ENCODE data around the gene TBX10. TPM values are rescaled to one million over a fixed set of nuclear protein-coding genes. Genes with fewer than 3 reads are reported as not detected.
A peak's percentile ranks its signal among the peaks of the same experiment; 100 is the strongest.

The TBX10 gene
- total RNA-seq, 4 donors from 2014 or later, result not detected

DNA sequence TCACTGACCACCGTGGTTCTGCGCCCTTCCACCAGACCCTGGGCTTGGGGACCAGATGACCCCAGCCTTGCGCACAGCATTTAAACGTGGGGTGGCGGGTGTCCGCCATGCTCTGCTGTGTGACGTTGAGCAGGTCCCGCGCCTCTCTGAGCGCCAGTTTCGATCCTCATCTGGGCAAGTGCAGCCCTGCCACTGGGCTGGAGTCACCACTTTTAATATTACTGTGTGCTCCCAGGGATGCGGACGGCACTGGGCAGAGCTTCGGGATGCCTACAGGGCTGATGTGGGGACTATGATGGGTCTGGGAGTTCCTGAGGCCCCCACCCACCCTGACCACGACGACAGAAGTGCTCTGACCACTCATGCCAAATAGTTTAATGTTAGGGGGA, 8.6 kb downstream of the TBX10 start:
- peak in 1 of 2 donors; percentile 1 for DNase-seq
- Histone ChIP-seq H3K9me3 (no peaks in the 10 kb centered on the region), H3K27me3 (no peaks in the 10 kb centered on the region), H3K36me3 (no peaks in the 10 kb centered on the region), H3K27ac (peak overlapping the region; percentile 89 to 95 (median 90)), H3K4me1 (peaks cover 5% of the 10 kb centered on the region in 2 donors), H3K4me3 (peak overlapping the region; percentile 71 to 98 (median 82))
- TF ChIP-seq, protein P1, sequence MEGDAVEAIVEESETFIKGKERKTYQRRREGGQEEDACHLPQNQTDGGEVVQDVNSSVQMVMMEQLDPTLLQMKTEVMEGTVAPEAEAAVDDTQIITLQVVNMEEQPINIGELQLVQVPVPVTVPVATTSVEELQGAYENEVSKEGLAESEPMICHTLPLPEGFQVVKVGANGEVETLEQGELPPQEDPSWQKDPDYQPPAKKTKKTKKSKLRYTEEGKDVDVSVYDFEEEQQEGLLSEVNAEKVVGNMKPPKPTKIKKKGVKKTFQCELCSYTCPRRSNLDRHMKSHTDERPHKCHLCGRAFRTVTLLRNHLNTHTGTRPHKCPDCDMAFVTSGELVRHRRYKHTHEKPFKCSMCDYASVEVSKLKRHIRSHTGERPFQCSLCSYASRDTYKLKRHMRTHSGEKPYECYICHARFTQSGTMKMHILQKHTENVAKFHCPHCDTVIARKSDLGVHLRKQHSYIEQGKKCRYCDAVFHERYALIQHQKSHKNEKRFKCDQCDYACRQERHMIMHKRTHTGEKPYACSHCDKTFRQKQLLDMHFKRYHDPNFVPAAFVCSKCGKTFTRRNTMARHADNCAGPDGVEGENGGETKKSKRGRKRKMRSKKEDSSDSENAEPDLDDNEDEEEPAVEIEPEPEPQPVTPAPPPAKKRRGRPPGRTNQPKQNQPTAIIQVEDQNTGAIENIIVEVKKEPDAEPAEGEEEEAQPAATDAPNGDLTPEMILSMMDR (IDR thresholded peaks at IDR 0.05 in 4 of 5, conservative IDR thresholded peaks at IDR 0.05 in 1 of 5), result peak in 2 of 5 experiments; percentile 5 to 6
- TF ChIP-seq POLR2A (IDR thresholded peaks at IDR 0.05), result no peak
- no peak for ATAC-seq
- intact Hi-C loops (cut with DNase I; ENCODE audit: low total_unique reads), result loop anchor here (1.0 to 5.0 kb wide), 3 partner anchors 25 to 176 kb away; partner anchors contain the start of gene NDUFV1
- in situ Hi-C loops (cut with MboI; ENCODE audit: low sequenced_read_pairs in 4 of 4), result no loop called here

DNA sequence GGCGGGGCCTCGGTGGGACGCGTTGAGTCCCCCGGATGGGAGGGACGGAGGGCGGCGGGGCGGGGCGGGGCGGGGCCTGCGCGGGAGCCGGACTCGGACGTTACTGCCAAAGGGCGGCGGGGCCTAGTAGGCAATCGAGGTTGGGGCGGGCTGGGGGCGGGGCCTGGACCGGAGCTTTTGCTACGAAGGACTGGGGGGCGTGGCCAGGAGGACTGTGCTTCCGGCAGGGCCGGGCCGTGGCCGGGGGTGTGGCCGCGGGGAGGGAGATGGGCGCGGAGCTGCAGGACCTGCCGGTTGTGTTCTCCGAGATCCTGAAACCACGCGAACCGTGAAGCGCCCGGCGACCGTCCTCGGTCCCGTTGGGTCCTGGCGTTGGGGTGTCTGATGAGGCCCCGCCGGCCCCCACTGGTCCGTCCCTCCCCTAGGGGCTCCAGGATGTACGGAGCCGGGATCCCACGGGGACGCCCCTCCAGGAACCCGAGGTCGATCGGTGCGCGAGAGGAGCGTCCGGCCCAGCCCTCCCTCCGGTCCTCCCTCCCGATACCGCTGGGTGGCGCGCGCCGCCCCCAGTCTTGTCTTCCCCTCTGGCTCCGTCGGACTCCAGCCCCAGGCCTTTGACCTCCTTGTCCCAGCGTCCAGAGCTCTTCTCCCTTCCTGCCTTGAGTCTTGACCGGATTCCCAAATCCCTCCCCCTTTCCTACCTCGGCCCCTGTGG, 9.2 kb downstream of the TBX10 start:
- Histone ChIP-seq H3K36me3 (no peaks in the 10 kb centered on the region), H3K27me3 (no peaks in the 10 kb centered on the region), H3K4me3 (peak overlapping the region; percentile 71 to 98 (median 82)), H3K9me3 (no peaks in the 10 kb centered on the region), H3K27ac (peak overlapping the region; percentile 89 to 98 (median 92)), H3K4me1 (peaks cover 5% of the 10 kb centered on the region in 2 donors)
- ATAC-seq (peak; percentile 81 to 84), DNase-seq (peak; percentile 97 to 98)
- TF ChIP-seq, protein P1 (IDR thresholded peaks at IDR 0.05 in 4 of 5, conservative IDR thresholded peaks at IDR 0.05 in 1 of 5), result peak; percentile 51 to 79 (median 71)
- TF ChIP-seq POLR2A (IDR thresholded peaks at IDR 0.05), result peak; percentile 54 to 56
- in situ Hi-C loops (cut with MboI; ENCODE audit: low sequenced_read_pairs in 4 of 4) (no loop called here), intact Hi-C loops (cut with DNase I; ENCODE audit: low total_unique reads) (loop anchor here (1.0 to 5.0 kb wide), 3 partner anchors 24 to 177 kb away; partner anchors contain the start of gene NDUFV1)

DNA sequence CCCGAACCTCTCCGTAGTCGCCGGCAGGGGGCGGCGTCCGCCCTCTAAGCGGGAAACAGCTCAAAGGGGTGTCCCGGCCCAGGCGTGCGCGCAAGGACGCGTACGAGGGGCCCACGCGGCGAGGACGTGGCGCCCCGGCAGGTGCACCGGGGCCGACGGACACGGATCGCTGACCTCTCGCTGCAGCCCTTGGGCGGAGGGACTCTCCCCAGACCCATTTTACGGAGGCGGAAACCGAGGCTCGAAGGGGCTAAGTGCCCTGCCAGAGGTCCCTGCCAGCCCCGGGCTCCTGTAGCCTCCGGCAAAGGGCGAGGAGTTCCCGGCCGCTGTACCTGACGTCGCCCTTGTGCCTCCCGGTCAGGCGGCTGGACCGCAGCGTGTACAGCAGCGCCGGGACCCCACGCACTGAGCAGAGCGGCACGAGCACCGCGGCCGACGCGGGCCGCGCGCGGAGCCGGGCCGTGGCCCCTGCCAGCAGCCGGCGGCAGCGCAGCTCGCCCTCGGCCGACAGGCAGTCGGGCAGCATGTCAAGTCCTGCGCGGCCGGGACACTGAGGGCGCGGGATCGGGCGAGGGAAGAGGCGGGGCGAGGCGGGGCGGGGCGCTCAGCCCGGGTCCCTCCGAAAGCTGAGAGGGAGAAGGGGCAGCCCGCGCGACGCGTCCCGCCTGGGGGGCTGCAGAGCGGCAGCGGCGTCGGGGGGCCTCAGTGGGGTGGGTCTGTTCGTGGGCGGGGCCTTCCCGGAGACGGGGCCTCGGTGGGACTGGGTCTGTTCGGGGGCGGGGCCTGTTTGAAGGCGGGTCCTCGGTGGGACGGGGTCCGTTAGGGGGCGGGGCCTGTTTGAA, 10.0 kb downstream of the TBX10 start, which contains the start of gene NUDT8:
Gene NUDT8, minus strand, starts transcription at position 552 of the 842 bp plus-strand sequence. Its CDS starts 26 bp downstream, at position 526.
- ATAC-seq, result peak; percentile 76 to 82
- Histone ChIP-seq H3K9me3 (no peaks in the 10 kb centered on the region), H3K27me3 (no peaks in the 10 kb centered on the region), H3K27ac (peak within 1 kb of the TSS; percentile 89 to 98 (median 92)), H3K4me3 (peak within 1 kb of the TSS; percentile 71 to 98 (median 82)), H3K4me1 (peaks cover 5% of the 10 kb centered on the region in 2 donors), H3K36me3 (no peaks in the 10 kb centered on the region)
- intact Hi-C loops (cut with DNase I; ENCODE audit: low total_unique reads) (loop anchor here (1.0 to 5.0 kb wide), 3 partner anchors 23 to 178 kb away; partner anchors contain the start of gene NDUFV1), in situ Hi-C loops (cut with MboI; ENCODE audit: low sequenced_read_pairs in 4 of 4) (no loop called here)
- peak; percentile 61 to 65 for TF ChIP-seq POLR2A (IDR thresholded peaks at IDR 0.05)
- TF ChIP-seq, protein P1 (IDR thresholded peaks at IDR 0.05 in 4 of 5, conservative IDR thresholded peaks at IDR 0.05 in 1 of 5), result peak; percentile 78 to 92 (median 89)
- peak; percentile 48 to 77 for DNase-seq

DNA sequence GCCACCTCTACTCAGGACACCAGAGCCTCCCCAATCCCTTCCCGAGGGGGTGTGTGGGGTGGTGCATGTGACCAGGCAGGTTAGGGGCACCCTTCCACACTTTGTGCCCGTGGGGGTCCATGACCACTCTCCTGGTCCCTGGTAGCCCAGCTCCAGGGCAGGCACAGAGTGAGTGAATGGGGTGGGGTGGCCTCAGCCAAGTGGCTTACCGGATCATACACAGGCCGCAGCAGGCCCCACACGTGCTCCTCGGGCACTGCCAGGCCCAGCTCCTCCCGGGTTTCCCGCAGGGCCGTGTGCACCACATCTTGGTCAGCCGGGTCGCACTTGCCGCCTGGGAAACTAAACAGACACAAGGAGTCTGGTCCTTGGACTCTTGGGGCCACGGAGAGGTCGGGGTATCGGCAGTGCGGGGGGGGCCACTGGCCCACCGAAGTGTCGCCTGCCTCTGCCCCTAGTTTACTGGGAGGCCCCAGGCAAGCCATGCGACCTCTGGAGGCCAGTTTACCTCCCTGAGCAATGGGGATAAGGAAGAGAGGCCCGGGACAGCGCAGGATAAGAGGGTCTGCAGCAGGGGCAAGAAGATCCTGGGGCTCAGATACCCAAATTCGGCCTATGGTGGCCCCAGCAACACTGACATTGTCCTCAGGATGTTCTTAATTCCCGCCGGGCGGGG, 10.7 kb downstream of the TBX10 start:
- in situ Hi-C loops (cut with MboI; ENCODE audit: low sequenced_read_pairs in 4 of 4) (no loop called here), intact Hi-C loops (cut with DNase I; ENCODE audit: low total_unique reads) (no loop called here)
- Histone ChIP-seq H3K27me3 (no peaks in the 10 kb centered on the region), H3K36me3 (no peaks in the 10 kb centered on the region), H3K4me3 (peak overlapping the region; percentile 71 to 80 (median 77)), H3K4me1 (peaks cover 5% of the 10 kb centered on the region in 2 donors), H3K9me3 (no peaks in the 10 kb centered on the region), H3K27ac (peak overlapping the region; percentile 89 to 98 (median 92))
- TF ChIP-seq, protein P1 (IDR thresholded peaks at IDR 0.05 in 4 of 5, conservative IDR thresholded peaks at IDR 0.05 in 1 of 5), result no peak
- no peak for TF ChIP-seq POLR2A (IDR thresholded peaks at IDR 0.05)
- ATAC-seq, result no peak
- no peak for DNase-seq

Measured in gastrocnemius medialis (tissue), 4 donors.